Measurements from ENCODE around the gene KRTAP20-3. TPM values are rescaled to one million over a fixed set of nuclear protein-coding genes. Genes with fewer than 3 reads are reported as not detected.

Gene KRTAP20-3
- polyA plus RNA-seq, 4 donors: not detected

- FAIRE-seq: no peak
- peaks cover 0 to 12% of the 10 kb centered on the region in 2 donors for H3K9me3 ChIP-seq (ENCODE audit: control insufficient read depth in 2 of 2, insufficient read depth in 1 of 2, low read depth in 1 of 2, low read length in 1 of 2)
- no peak within 1 kb of the TSS for H3K4me3 ChIP-seq (ENCODE audit: low read depth in 1 of 3, low read length in 3 of 3)
- no peaks in the 10 kb centered on the region for H3K4me1 ChIP-seq (ENCODE audit: control insufficient read depth in 3 of 3, insufficient read depth in 2 of 3, low read depth in 1 of 3, low read length in 2 of 3)
- H3K36me3 ChIP-seq (ENCODE audit: control insufficient read depth in 3 of 3, insufficient read depth in 2 of 3, low read depth in 1 of 3, low read length in 3 of 3): no peaks in the 10 kb centered on the region
- DNase-seq: no peak
- no peaks in the 10 kb centered on the region for H3K27me3 ChIP-seq (ENCODE audit: control insufficient read depth in 3 of 3, insufficient read depth in 3 of 3, low read length in 3 of 3)
- WGBS, 3 donors: 65 to 83% (median 65%) methylated on average over 3 of the region's 3 CpGs
- H3K27ac ChIP-seq (ENCODE audit: low read depth in 1 of 3, low read length in 2 of 3): no peak within 1 kb of the TSS
These were observed 22.1 kb upstream of the KRTAP20-3 start, which contains the start of gene KRTAP20-4 for GRCh38 chr21:30620522-30620921. Gene KRTAP20-4, plus strand, starts transcription at chr21:30620627.

GRCh38 chr21:30623362-30623761 lies 19.3 kb upstream of the KRTAP20-3 start:
- Histone ChIP-seq H3K4me3 (ENCODE audit: low read depth in 1 of 3, low read length in 3 of 3) (no peak overlapping the region), H3K27ac (ENCODE audit: low read depth in 1 of 3, low read length in 2 of 3) (no peak overlapping the region), H3K36me3 (ENCODE audit: control insufficient read depth in 3 of 3, insufficient read depth in 2 of 3, low read depth in 1 of 3, low read length in 3 of 3) (no peaks in the 10 kb centered on the region), H3K9me3 (ENCODE audit: control insufficient read depth in 2 of 2, insufficient read depth in 1 of 2, low read depth in 1 of 2, low read length in 1 of 2) (peaks cover 0 to 14% of the 10 kb centered on the region in 2 donors), H3K27me3 (ENCODE audit: control insufficient read depth in 3 of 3, insufficient read depth in 3 of 3, low read length in 3 of 3) (no peaks in the 10 kb centered on the region), H3K4me1 (ENCODE audit: control insufficient read depth in 3 of 3, insufficient read depth in 2 of 3, low read depth in 1 of 3, low read length in 2 of 3) (no peaks in the 10 kb centered on the region)
- WGBS, 3 donors: 89 to 91% (median 89%) methylated on average over 3 of the region's 3 CpGs
- DNase-seq (no peak), FAIRE-seq (no peak)

GRCh38 chr21:30625449-30626165 lies 17.1 kb upstream of the KRTAP20-3 start:
- H3K4me1 ChIP-seq (ENCODE audit: control insufficient read depth in 3 of 3, insufficient read depth in 2 of 3, low read depth in 1 of 3, low read length in 2 of 3): no peaks in the 10 kb centered on the region
- FAIRE-seq: no peak
- no peak overlapping the region for H3K4me3 ChIP-seq (ENCODE audit: low read depth in 1 of 3, low read length in 3 of 3)
- no peaks in the 10 kb centered on the region for H3K36me3 ChIP-seq (ENCODE audit: control insufficient read depth in 3 of 3, insufficient read depth in 2 of 3, low read depth in 1 of 3, low read length in 3 of 3)
- DNase-seq: no peak
- no peaks in the 10 kb centered on the region for H3K27me3 ChIP-seq (ENCODE audit: control insufficient read depth in 3 of 3, insufficient read depth in 3 of 3, low read length in 3 of 3)
- peaks cover 0 to 14% of the 10 kb centered on the region in 2 donors for H3K9me3 ChIP-seq (ENCODE audit: control insufficient read depth in 2 of 2, insufficient read depth in 1 of 2, low read depth in 1 of 2, low read length in 1 of 2)
- H3K27ac ChIP-seq (ENCODE audit: low read depth in 1 of 3, low read length in 2 of 3): no peak overlapping the region
- WGBS, 3 donors: 67 to 74% (median 72%) methylated on average over 4 of the region's 4 CpGs

GRCh38 chr21:30628109-30628508 lies 14.6 kb upstream of the KRTAP20-3 start:
- no peak for DNase-seq
- FAIRE-seq: no peak

GRCh38 chr21:30629200-30629599 lies 13.5 kb upstream of the KRTAP20-3 start:
- H3K4me1 ChIP-seq (ENCODE audit: control insufficient read depth in 3 of 3, insufficient read depth in 2 of 3, low read depth in 1 of 3, low read length in 2 of 3): no peaks in the 10 kb centered on the region

More at GRCh38 chr21:30628109-30628508, 14.6 kb upstream of the KRTAP20-3 start:
- H3K36me3 ChIP-seq (ENCODE audit: control insufficient read depth in 3 of 3, insufficient read depth in 2 of 3, low read depth in 1 of 3, low read length in 3 of 3): no peaks in the 10 kb centered on the region
- H3K27ac ChIP-seq (ENCODE audit: low read depth in 1 of 3, low read length in 2 of 3): no peak overlapping the region
- H3K4me3 ChIP-seq (ENCODE audit: low read depth in 1 of 3, low read length in 3 of 3): no peak overlapping the region
- H3K9me3 ChIP-seq (ENCODE audit: control insufficient read depth in 2 of 2, insufficient read depth in 1 of 2, low read depth in 1 of 2, low read length in 1 of 2): peaks cover 0 to 14% of the 10 kb centered on the region in 2 donors
- H3K27me3 ChIP-seq (ENCODE audit: control insufficient read depth in 3 of 3, insufficient read depth in 3 of 3, low read length in 3 of 3): no peaks in the 10 kb centered on the region
- H3K4me1 ChIP-seq (ENCODE audit: control insufficient read depth in 3 of 3, insufficient read depth in 2 of 3, low read depth in 1 of 3, low read length in 2 of 3): no peaks in the 10 kb centered on the region
- 67 to 78% (median 78%) methylated on average over 4 of the region's 4 CpGs for WGBS, 3 donors

GRCh38 chr21:30634906-30635305 lies 7.8 kb upstream of the KRTAP20-3 start, which contains the start of gene KRTAP20-2:
Gene KRTAP20-2, plus strand, starts transcription at chr21:30635206. Its CDS starts 58 bp downstream, at chr21:30635264.
- Histone ChIP-seq H3K27me3 (ENCODE audit: control insufficient read depth in 3 of 3, insufficient read depth in 3 of 3, low read length in 3 of 3) (no peaks in the 10 kb centered on the region), H3K9me3 (ENCODE audit: control insufficient read depth in 2 of 2, insufficient read depth in 1 of 2, low read depth in 1 of 2, low read length in 1 of 2) (no peaks in the 10 kb centered on the region), H3K4me3 (ENCODE audit: low read depth in 1 of 3, low read length in 3 of 3) (no peak within 1 kb of the TSS), H3K36me3 (ENCODE audit: control insufficient read depth in 3 of 3, insufficient read depth in 2 of 3, low read depth in 1 of 3, low read length in 3 of 3) (no peaks in the 10 kb centered on the region), H3K27ac (ENCODE audit: low read depth in 1 of 3, low read length in 2 of 3) (no peak within 1 kb of the TSS), H3K4me1 (ENCODE audit: control insufficient read depth in 3 of 3, insufficient read depth in 2 of 3, low read depth in 1 of 3, low read length in 2 of 3) (no peaks in the 10 kb centered on the region)
- no peak for FAIRE-seq
- no peak for DNase-seq
- 91 to 100% (median 94%) methylated on average over 1 of the region's 1 CpG for WGBS, 3 donors

More at GRCh38 chr21:30629200-30629599, 13.5 kb upstream of the KRTAP20-3 start:
- WGBS, 3 donors: 45 to 57% (median 52%) methylated on average over 1 of the region's 1 CpG
- Histone ChIP-seq H3K27ac (ENCODE audit: low read depth in 1 of 3, low read length in 2 of 3) (no peak overlapping the region), H3K36me3 (ENCODE audit: control insufficient read depth in 3 of 3, insufficient read depth in 2 of 3, low read depth in 1 of 3, low read length in 3 of 3) (no peaks in the 10 kb centered on the region), H3K27me3 (ENCODE audit: control insufficient read depth in 3 of 3, insufficient read depth in 3 of 3, low read length in 3 of 3) (no peaks in the 10 kb centered on the region), H3K9me3 (ENCODE audit: control insufficient read depth in 2 of 2, insufficient read depth in 1 of 2, low read depth in 1 of 2, low read length in 1 of 2) (peaks cover 0 to 14% of the 10 kb centered on the region in 2 donors), H3K4me3 (ENCODE audit: low read depth in 1 of 3, low read length in 3 of 3) (no peak overlapping the region)
- DNase-seq: no peak
- FAIRE-seq: no peak

- Histone ChIP-seq H3K9me3 (ENCODE audit: control insufficient read depth in 2 of 2, insufficient read depth in 1 of 2, low read depth in 1 of 2, low read length in 1 of 2) (no peaks in the 10 kb centered on the region), H3K36me3 (ENCODE audit: control insufficient read depth in 3 of 3, insufficient read depth in 2 of 3, low read depth in 1 of 3, low read length in 3 of 3) (no peaks in the 10 kb centered on the region), H3K4me3 (ENCODE audit: low read depth in 1 of 3, low read length in 3 of 3) (no peak overlapping the region), H3K4me1 (ENCODE audit: control insufficient read depth in 3 of 3, insufficient read depth in 2 of 3, low read depth in 1 of 3, low read length in 2 of 3) (no peaks in the 10 kb centered on the region), H3K27ac (ENCODE audit: low read depth in 1 of 3, low read length in 2 of 3) (no peak overlapping the region), H3K27me3 (ENCODE audit: control insufficient read depth in 3 of 3, insufficient read depth in 3 of 3, low read length in 3 of 3) (no peaks in the 10 kb centered on the region)
- FAIRE-seq (no peak), DNase-seq (no peak)
- 84 to 90% (median 88%) methylated on average over 3 of the region's 3 CpGs for WGBS, 3 donors
These were observed 4.0 kb upstream of the KRTAP20-3 start for GRCh38 chr21:30638686-30639085.

GRCh38 chr21:30646904-30647414 lies 4.3 kb downstream of the KRTAP20-3 start:
- 73 to 79% (median 77%) methylated on average over 1 of the region's 1 CpG for WGBS, 3 donors
- H3K9me3 ChIP-seq (ENCODE audit: control insufficient read depth in 2 of 2, insufficient read depth in 1 of 2, low read depth in 1 of 2, low read length in 1 of 2): no peaks in the 10 kb centered on the region

More at GRCh38 chr21:30646904-30647414, 4.3 kb downstream of the KRTAP20-3 start:
- no peak overlapping the region for H3K4me3 ChIP-seq (ENCODE audit: low read depth in 1 of 3, low read length in 3 of 3)
- DNase-seq: no peak
- FAIRE-seq: no peak
- no peaks in the 10 kb centered on the region for H3K27me3 ChIP-seq (ENCODE audit: control insufficient read depth in 3 of 3, insufficient read depth in 3 of 3, low read length in 3 of 3)
- no peak overlapping the region for H3K27ac ChIP-seq (ENCODE audit: low read depth in 1 of 3, low read length in 2 of 3)
- no peaks in the 10 kb centered on the region for H3K36me3 ChIP-seq (ENCODE audit: control insufficient read depth in 3 of 3, insufficient read depth in 2 of 3, low read depth in 1 of 3, low read length in 3 of 3)
- no peaks in the 10 kb centered on the region for H3K4me1 ChIP-seq (ENCODE audit: control insufficient read depth in 3 of 3, insufficient read depth in 2 of 3, low read depth in 1 of 3, low read length in 2 of 3)

All from small intestine (tissue), 7 donors.